ENCODE measurements around the gene ABCF2. TPM values are rescaled to one million over a fixed set of nuclear protein-coding genes. Genes with fewer than 3 reads are reported as not detected.

Gene ABCF2
- total RNA-seq, 1 donor: 50.9 TPM

DNA sequence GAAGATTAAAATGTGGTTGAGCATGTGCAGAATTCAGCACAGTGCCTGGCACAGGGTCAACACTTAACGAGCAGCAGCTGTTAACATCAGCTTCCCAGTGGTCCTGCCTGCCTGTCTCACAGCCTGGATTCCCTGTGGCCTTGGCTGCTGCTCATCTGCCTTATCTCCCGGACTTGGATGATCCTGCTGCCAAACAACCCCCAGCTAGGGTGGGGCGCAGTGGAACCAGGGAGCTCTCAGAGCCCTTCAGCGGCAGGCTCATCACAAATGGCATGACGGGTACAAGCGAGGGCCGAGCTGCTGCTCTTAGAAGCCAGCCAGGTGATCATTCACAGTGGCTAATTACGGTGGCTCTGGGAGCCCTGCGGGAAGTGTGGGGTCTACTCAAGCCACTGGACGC is 34.5 kb upstream of the ABCF2 start:
- H3K4me3 ChIP-seq (ENCODE audit: low read depth, low read length): no peak overlapping the region
- peak; percentile 64 for DNase-seq (ENCODE audit: low read depth)
- TF ChIP-seq, protein P1, sequence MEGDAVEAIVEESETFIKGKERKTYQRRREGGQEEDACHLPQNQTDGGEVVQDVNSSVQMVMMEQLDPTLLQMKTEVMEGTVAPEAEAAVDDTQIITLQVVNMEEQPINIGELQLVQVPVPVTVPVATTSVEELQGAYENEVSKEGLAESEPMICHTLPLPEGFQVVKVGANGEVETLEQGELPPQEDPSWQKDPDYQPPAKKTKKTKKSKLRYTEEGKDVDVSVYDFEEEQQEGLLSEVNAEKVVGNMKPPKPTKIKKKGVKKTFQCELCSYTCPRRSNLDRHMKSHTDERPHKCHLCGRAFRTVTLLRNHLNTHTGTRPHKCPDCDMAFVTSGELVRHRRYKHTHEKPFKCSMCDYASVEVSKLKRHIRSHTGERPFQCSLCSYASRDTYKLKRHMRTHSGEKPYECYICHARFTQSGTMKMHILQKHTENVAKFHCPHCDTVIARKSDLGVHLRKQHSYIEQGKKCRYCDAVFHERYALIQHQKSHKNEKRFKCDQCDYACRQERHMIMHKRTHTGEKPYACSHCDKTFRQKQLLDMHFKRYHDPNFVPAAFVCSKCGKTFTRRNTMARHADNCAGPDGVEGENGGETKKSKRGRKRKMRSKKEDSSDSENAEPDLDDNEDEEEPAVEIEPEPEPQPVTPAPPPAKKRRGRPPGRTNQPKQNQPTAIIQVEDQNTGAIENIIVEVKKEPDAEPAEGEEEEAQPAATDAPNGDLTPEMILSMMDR (IDR thresholded peaks at IDR 0.05; ENCODE audit: insufficient read depth, low read length): no peak

DNA sequence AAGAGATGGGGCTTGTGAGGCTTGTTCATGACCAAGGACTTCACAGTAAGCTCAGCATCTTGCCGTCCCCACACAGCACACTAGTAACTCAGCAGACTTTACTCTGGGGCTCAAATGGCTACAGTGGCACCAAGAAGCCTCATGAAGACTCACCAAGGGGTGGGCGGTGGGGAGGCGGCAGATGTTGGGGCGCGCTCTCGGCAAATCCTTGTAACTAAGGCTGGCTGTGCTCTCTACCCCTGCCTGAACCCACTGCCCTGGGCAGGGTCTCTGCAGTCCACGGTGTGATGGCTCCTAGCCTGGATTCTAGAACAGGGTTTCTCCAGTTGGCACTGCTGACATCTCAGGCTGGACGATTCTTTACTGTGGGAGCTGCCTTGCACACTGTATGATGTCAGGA is 33.9 kb upstream of the ABCF2 start:
- DNase-seq (ENCODE audit: low read depth): no peak
- H3K4me3 ChIP-seq (ENCODE audit: low read depth, low read length): no peak overlapping the region
- TF ChIP-seq, protein P1 (IDR thresholded peaks at IDR 0.05; ENCODE audit: insufficient read depth, low read length): no peak

DNA sequence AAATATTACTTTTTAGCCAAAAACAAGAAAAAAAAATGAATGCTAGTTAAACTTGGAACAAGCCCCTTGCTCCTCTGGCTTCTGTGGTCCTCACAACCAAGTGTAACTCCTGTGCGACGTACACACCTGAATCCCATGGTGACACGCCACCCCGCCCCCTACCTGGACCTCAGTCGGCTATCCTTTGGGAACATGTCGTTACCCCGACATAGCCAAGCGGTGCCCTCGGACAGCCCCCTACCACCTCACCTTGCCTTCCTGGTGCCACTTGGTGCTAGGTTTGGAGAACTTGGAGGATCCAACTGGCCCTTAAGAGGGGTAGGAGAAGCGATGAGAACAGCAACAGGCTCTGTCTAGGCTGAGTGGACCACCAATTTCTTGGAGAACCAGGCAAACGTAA is 33.5 kb upstream of the ABCF2 start:
- no peak overlapping the region for H3K4me3 ChIP-seq (ENCODE audit: low read depth, low read length)
- TF ChIP-seq, protein P1 (IDR thresholded peaks at IDR 0.05; ENCODE audit: insufficient read depth, low read length): no peak
- no peak for DNase-seq (ENCODE audit: low read depth)

DNA sequence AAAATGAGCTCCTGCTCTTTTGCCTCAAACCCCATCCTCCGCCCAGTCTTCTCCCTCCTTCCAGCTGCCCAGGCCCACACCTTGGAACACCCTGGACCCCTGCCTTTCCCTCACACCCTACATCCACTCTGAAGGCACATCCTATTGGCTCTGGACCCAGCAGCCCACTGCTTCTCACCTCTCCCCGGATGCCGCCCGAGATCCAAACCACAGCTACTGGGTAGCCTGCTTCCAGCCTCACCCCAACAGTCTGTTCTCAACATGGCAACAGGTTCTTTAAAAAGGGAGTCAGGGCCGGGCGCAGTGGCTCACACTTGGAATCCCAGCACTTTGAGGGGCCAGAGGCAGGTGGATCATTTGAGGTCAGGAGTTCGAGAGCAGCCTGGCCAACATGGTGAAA is 31.0 kb upstream of the ABCF2 start:
- TF ChIP-seq, protein P1 (IDR thresholded peaks at IDR 0.05; ENCODE audit: insufficient read depth, low read length): no peak
- H3K4me3 ChIP-seq (ENCODE audit: low read depth, low read length): no peak overlapping the region
- DNase-seq (ENCODE audit: low read depth): no peak

DNA sequence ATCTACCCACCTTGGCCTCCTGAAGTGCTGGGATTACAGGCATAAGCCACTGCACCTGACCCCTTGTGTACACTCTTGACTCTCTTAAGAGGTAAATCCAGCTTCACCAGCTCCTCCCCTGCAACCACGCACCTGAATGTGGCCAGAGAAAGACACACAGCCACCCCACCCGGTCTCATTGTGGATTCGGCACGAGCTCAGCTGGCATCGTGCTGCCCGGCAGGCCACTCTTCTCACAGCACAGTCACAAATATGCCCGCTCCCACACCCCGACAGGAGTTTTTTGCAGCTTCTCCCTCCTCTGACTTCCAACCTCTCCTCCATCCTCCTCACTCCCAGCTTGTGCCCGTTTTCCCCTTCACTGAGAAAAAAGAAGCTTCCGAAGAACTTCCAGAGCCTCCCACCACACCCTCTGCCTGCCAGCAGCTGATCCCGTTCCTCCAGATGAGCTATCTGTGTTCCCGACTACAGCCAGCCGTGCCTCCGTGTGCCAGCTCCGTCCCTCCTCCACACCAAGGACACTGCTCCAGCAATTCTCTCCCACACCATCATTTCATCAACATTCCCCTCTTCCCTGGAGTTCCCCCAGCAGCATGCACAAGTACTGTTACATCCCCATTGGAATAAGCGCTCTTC is 29.5 kb upstream of the ABCF2 start:
- no peak overlapping the region for H3K4me3 ChIP-seq (ENCODE audit: low read depth, low read length)
- DNase-seq (ENCODE audit: low read depth): no peak
- TF ChIP-seq, protein P1 (IDR thresholded peaks at IDR 0.05; ENCODE audit: insufficient read depth, low read length): no peak

DNA sequence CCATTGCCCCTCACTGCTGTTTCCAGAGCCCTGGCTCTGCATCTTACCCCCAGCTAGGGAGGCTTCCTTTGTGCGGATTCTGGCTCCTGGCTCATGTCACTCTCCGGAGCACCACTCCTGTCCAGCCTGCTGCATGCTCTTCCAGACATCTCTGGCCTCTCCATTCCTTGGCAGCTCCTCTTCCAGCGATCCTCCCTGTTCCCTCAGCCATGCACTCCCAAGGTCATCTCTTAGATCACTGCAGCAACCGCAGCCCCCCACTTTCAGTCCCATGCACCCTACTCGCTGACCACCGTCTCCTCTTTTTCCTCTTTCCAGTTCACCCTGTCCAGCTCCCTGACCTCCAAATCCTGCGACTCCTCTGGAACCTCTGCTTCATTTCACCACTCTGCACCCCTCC is 28.4 kb upstream of the ABCF2 start:
- no peak for DNase-seq (ENCODE audit: low read depth)
- TF ChIP-seq, protein P1 (IDR thresholded peaks at IDR 0.05; ENCODE audit: insufficient read depth, low read length): no peak

DNA sequence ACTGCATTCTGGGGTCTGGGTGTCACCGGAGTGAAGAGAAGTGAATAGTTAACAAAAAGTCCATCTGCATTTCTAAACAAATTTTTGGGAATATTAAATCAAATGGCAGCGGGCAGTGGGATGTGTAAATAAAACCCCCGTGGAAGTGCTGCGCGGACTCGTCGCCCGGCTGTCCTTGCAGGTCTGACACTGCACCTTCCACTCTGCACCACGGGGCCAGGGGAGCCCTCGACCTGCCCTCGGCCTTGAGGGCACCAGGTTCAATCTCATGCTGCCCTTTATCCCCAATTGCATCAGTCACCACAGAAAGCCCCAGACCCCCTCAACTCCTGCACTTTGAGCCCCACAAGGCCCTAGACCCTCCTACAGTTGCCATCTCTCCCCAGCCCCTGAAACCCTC is 27.8 kb upstream of the ABCF2 start:
- H3K4me3 ChIP-seq (ENCODE audit: low read depth, low read length): no peak overlapping the region
- DNase-seq (ENCODE audit: low read depth): no peak
- TF ChIP-seq, protein P1 (IDR thresholded peaks at IDR 0.05; ENCODE audit: insufficient read depth, low read length): no peak

More for the DNA sequence above, 28.4 kb upstream of the ABCF2 start:
- H3K4me3 ChIP-seq (ENCODE audit: low read depth, low read length): no peak overlapping the region

All from fibroblast of the aortic adventitia (primary cell).